Gastrocnemius medialis (tissue), 4 donors: Measurements from ENCODE around the gene ZNF730.

Experiments
- POLR2A ChIP-seq, 2 donors: fragments of 450-650 bp; IDR thresholded peaks; one replicate each; pipeline ENCODE4 v1.6.1; 2017; ENCODE audit warnings: antibody characterized with exemption in 2 of 2, mild to moderate bottlenecking in 2 of 2, moderate library complexity in 2 of 2
- TF ChIP-seq, protein P1 (sequence below), 5 experiments: fragments of 450-650 bp in 3 of 5; fragments of 200-600 bp in 2 of 5; sonication (generic) in 2 of 5; IDR thresholded peaks in 4 of 5; conservative IDR thresholded peaks in 1 of 5; 1 replicate in 4 of 5; 2 replicates in 1 of 5; pipeline ENCODE4 v1.5.1; 2016 to 2019; ENCODE audit warnings: antibody characterized with exemption in 5 of 5, mild to moderate bottlenecking in 3 of 5, moderate library complexity in 3 of 5

DNA sequence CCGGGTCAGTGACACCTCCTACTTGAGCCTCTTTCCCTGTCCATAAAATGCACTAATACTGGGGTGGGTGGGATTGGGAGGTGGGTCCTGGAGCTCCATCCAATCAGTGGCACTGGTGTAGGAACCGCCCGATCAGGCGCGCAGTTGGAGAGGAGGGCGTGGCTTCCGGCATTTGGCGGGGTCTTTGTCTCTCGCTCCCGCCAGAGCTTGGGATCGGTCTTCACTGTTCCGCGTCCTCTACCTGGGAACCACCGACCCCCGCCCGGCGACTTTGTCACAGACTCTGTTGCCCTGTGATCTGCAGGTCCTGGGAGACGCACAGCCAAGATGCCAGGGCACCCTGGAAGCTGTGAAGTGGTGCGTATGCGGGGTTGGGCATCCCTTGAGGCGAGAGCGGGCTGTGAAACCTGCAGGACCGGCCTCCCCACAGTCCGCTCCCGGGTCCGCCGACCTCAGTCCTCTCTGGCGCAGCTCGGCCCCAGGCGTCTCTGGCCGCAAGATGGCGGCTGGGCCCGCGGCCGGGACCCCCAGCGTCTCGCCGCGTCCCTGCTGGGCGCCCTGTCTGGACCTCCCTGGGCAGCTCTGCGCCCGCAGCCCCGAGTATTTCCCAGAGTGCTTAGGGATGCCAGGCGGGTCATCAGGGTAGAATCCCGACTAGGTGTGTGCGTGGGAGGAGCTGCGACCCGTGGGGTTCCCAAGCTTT is 41.6 kb upstream of the ZNF730 start:
- TF ChIP-seq, protein P1, sequence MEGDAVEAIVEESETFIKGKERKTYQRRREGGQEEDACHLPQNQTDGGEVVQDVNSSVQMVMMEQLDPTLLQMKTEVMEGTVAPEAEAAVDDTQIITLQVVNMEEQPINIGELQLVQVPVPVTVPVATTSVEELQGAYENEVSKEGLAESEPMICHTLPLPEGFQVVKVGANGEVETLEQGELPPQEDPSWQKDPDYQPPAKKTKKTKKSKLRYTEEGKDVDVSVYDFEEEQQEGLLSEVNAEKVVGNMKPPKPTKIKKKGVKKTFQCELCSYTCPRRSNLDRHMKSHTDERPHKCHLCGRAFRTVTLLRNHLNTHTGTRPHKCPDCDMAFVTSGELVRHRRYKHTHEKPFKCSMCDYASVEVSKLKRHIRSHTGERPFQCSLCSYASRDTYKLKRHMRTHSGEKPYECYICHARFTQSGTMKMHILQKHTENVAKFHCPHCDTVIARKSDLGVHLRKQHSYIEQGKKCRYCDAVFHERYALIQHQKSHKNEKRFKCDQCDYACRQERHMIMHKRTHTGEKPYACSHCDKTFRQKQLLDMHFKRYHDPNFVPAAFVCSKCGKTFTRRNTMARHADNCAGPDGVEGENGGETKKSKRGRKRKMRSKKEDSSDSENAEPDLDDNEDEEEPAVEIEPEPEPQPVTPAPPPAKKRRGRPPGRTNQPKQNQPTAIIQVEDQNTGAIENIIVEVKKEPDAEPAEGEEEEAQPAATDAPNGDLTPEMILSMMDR (IDR thresholded peaks at IDR 0.05 in 4 of 5, conservative IDR thresholded peaks at IDR 0.05 in 1 of 5): no peak
- no peak for TF ChIP-seq POLR2A (IDR thresholded peaks at IDR 0.05)
